NT2/D1 (cell line): ENCODE results near the gene RIMS1.
"Not testable (repeated sequence)": the region's sequence is repeated elsewhere in the genome, so short reads cannot be mapped to it uniquely, and the experiment has no call there.

Source experiments
- DNase-seq: peaks from one replicate; pipeline ENCODE4 v3.0.0-alpha.2; 2011; ENCODE audit warnings: low read depth, low spot score
- H3K27me3 ChIP-seq: 2 replicates; pipeline ENCODE4 v1.6.0; 2011; ENCODE audit warnings: mild to moderate bottlenecking; ENCODE audit not compliant: insufficient read length, insufficient read depth
- H3K36me3 ChIP-seq: 2 replicates; pipeline ENCODE4 v1.6.1; 2011; ENCODE audit warnings: mild to moderate bottlenecking, low read length, mixed read lengths; ENCODE audit not compliant: insufficient read depth, insufficient read length
- H3K4me1 ChIP-seq: 2 replicates; pipeline ENCODE4 v1.5.1; 2011; ENCODE audit not compliant: insufficient read depth, insufficient read length
- H3K4me3 ChIP-seq: 2 replicates; pipeline ENCODE4 v1.5.1; 2011; ENCODE audit warnings: low read depth; ENCODE audit not compliant: insufficient read length
- H3K9ac ChIP-seq: 2 replicates; pipeline ENCODE4 v1.6.0; 2011; ENCODE audit warnings: low read depth; ENCODE audit not compliant: insufficient read length
- H3K9me3 ChIP-seq: 2 replicates; pipeline ENCODE4 v1.5.1; 2011; ENCODE audit warnings: mild to moderate bottlenecking, low read length; ENCODE audit not compliant: insufficient read depth
- SUZ12 ChIP-seq: IDR thresholded peaks from 2 replicates; pipeline ENCODE4 v1.6.1; 2011; ENCODE audit not compliant: insufficient read length, insufficient read depth; ENCODE audit errors: extremely low read depth
- YY1 ChIP-seq: IDR thresholded peaks from 2 replicates; pipeline ENCODE4 v1.6.1; 2011; ENCODE audit not compliant: insufficient read length, insufficient read depth
- ZNF274 ChIP-seq: IDR thresholded peaks from 2 replicates; pipeline ENCODE4 v1.6.1; 2011; ENCODE audit warnings: mild to moderate bottlenecking, low read depth, low read length

RIMS1 gene

GRCh38 chr6:72322771-72323170 is 436.4 kb downstream of the RIMS1 start:
- no peaks in the 10 kb centered on the region for H3K9me3 ChIP-seq
- H3K36me3 ChIP-seq = no peaks in the 10 kb centered on the region
- no peak for DNase-seq
- TF ChIP-seq ZNF274 (no peak), SUZ12 (no peak), YY1 (no peak)
- no peak overlapping the region for H3K9ac ChIP-seq
- no peak overlapping the region for H3K4me3 ChIP-seq
- H3K27me3 ChIP-seq = no peaks in the 10 kb centered on the region
- no peaks in the 10 kb centered on the region for H3K4me1 ChIP-seq

GRCh38 chr6:72324591-72324990 is 438.2 kb downstream of the RIMS1 start:
- Histone ChIP-seq H3K36me3 (no peaks in the 10 kb centered on the region), H3K9ac (no peak overlapping the region), H3K9me3 (no peaks in the 10 kb centered on the region), H3K4me1 (no peaks in the 10 kb centered on the region), H3K4me3 (no peak overlapping the region), H3K27me3 (no peaks in the 10 kb centered on the region)
- DNase-seq = no peak
- TF ChIP-seq ZNF274 = no peak
- TF ChIP-seq YY1 = no peak
- TF ChIP-seq SUZ12 = no peak

GRCh38 chr6:72328775-72329174 is 442.4 kb downstream of the RIMS1 start:
- H3K4me1 ChIP-seq = no peaks in the 10 kb centered on the region
- DNase-seq = no peak
- H3K4me3 ChIP-seq = no peak overlapping the region
- H3K9me3 ChIP-seq = no peaks in the 10 kb centered on the region
- no peaks in the 10 kb centered on the region for H3K27me3 ChIP-seq
- H3K9ac ChIP-seq = no peak overlapping the region
- no peak for TF ChIP-seq ZNF274
- no peak for TF ChIP-seq SUZ12
- no peak for TF ChIP-seq YY1
- no peaks in the 10 kb centered on the region for H3K36me3 ChIP-seq

- not testable (repeated sequence) for H3K27me3 ChIP-seq, H3K36me3 ChIP-seq, H3K9ac ChIP-seq, H3K9me3 ChIP-seq, H3K4me1 ChIP-seq, DNase-seq, H3K4me3 ChIP-seq
These were observed 448.9 kb downstream of the RIMS1 start for GRCh38 chr6:72335203-72335602.

- Histone ChIP-seq H3K9ac (no peak overlapping the region), H3K27me3 (no peaks in the 10 kb centered on the region), H3K4me1 (no peaks in the 10 kb centered on the region), H3K4me3 (no peak overlapping the region), H3K9me3 (no peaks in the 10 kb centered on the region), H3K36me3 (no peaks in the 10 kb centered on the region)
- no peak for DNase-seq
- no peak for TF ChIP-seq ZNF274
- no peak for TF ChIP-seq SUZ12
- TF ChIP-seq YY1 = no peak
These were observed 462.6 kb downstream of the RIMS1 start for GRCh38 chr6:72348926-72349325.

- TF ChIP-seq SUZ12 (no peak), ZNF274 (no peak), YY1 (no peak)
- no peak overlapping the region for H3K4me3 ChIP-seq
- no peaks in the 10 kb centered on the region for H3K27me3 ChIP-seq
- DNase-seq = no peak
- no peak overlapping the region for H3K9ac ChIP-seq
- H3K36me3 ChIP-seq = no peaks in the 10 kb centered on the region
- H3K4me1 ChIP-seq = no peaks in the 10 kb centered on the region
- no peaks in the 10 kb centered on the region for H3K9me3 ChIP-seq
These were observed 464.0 kb downstream of the RIMS1 start for GRCh38 chr6:72350296-72350881.

- DNase-seq = no peak
- Histone ChIP-seq H3K9ac (no peak overlapping the region), H3K27me3 (no peaks in the 10 kb centered on the region), H3K4me3 (no peak overlapping the region), H3K9me3 (no peaks in the 10 kb centered on the region), H3K36me3 (no peaks in the 10 kb centered on the region), H3K4me1 (no peaks in the 10 kb centered on the region)
- no peak for TF ChIP-seq ZNF274
- no peak for TF ChIP-seq SUZ12
- TF ChIP-seq YY1 = no peak
These were observed 477.7 kb downstream of the RIMS1 start for GRCh38 chr6:72363844-72364740.
